Muscle of back (tissue), 11 donors: ENCODE measurements around the gene TNRC6B. TPM values are rescaled to one million over a fixed set of nuclear protein-coding genes. Genes with fewer than 3 reads are reported as not detected.
A peak's percentile ranks its signal among the peaks of the same experiment; 100 is the strongest.
"Not testable (repeated sequence)": the region's sequence is repeated elsewhere in the genome, so short reads cannot be mapped to it uniquely, and the experiment has no call there.

Experiments used
- DNase-seq, 3 donors: peaks; one replicate each; pipeline versions ENCODE4 v3.0.0 to v3.0.0-alpha.2; 2013
- polyA plus RNA-seq, 10 donors: library from polyadenylated mRNA; unstranded; fragments of 120-200 nt; gene quantifications; one replicate each; pipeline ENCODE4 v1.2.1, GENCODE V29; 2013; ENCODE audit not compliant: insufficient read length in 10 of 10

The TNRC6B gene
- polyA plus RNA-seq, 10 donors, result 7.0 to 11.2 (median 10.0) TPM

DNA sequence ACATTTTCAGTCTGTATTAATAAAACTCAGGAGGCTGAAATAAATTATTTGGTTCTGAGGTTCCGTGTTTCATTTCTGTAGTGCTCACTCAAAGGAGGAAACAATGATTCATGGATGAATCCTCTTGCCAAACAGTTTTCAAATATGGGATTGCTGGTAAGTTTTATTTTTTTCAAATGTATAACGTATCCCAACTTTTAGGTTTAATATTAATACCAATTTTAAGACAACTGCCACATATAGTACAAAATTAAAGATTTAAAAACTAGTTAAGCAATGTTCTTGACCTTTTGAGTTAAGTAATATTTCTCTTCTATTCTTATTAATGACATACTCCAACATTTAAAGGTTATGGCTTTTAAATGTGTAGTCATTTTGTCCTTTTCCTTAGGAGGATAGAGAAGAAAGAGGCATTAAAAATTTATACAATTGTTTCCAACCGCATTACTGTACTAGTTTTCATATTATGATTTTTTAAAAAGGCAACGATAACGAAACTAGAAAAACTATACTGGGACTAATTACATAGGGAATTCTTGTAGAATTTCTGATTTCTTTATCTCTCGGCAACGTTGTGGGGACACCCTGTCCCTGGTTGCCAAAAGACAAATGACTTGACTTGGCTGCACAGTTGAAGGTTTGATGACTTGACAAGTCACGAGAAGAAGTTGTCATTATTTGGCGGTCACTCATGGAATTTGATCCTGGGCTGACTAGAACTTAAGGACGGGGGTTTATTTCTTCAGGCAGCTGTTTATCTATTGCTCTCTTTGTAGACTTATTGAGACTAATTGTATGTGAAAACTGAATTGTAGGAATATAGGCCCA, 99.5 kb downstream of the TNRC6B start:
- DNase-seq, result peak; percentile 70 to 76 (median 72)

DNA sequence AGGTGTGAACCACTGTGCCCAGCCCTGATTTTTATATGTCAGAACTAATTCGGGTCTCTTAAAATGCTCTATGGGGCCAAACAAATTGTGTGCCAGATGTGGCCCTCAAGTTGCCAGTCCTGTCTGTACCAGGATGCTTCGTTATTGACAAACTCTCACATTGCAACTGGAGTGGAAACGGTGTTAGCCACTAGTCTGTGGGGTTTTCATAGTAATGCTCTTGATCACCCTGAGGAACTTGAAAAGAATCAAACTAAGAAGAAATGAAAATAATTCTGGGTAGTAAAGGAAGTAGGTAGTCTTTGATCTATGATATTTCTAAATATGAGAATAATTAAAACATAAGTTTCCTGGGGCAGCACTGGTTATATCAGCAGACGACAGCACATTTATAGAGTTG, 101.3 kb downstream of the TNRC6B start:
- no peak for DNase-seq

GRCh38 chr22:40281717-40282116, 104.0 kb downstream of the TNRC6B start:
- no peak for DNase-seq

DNA sequence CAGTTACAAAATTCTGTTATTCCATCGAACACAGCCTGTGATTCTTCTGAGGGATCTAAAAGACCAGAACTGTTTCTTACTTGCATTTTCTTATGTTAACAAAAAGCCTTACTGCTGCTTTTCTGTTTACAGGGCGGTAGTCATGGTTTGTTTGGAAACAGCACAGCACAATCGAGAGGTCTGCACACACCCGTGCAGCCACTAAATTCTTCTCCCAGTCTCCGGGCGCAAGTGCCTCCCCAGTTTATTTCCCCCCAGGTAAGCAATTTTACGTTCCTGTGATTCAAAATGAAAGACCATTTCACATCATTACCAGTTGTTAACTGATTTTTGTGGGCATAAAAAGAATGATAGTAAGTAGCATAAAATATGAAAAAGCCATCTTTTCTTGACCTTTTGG, 107.8 kb downstream of the TNRC6B start:
- DNase-seq, result no peak

GRCh38 chr22:40289991-40290459, 112.3 kb downstream of the TNRC6B start:
- no peak for DNase-seq

DNA sequence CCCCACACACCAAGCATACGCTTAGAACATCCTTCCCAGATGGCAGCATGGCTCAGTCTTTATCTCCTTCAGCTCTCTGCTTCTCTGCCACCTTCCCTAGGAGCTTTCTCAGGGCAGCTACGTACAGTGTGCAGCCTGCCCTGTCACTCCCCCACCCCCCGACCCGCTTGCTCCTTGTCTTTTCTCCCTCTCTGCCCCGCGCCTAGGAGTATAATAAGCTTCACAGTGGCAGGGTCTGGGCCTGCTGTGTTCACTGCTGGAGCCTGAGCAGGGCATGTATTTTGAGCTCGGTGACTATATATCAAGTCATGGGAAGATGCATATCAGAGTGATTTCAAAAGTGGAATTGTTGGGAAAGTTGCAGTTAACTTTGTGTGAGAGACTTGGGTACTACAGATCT, 112.8 kb downstream of the TNRC6B start:
- no peak for DNase-seq

DNA sequence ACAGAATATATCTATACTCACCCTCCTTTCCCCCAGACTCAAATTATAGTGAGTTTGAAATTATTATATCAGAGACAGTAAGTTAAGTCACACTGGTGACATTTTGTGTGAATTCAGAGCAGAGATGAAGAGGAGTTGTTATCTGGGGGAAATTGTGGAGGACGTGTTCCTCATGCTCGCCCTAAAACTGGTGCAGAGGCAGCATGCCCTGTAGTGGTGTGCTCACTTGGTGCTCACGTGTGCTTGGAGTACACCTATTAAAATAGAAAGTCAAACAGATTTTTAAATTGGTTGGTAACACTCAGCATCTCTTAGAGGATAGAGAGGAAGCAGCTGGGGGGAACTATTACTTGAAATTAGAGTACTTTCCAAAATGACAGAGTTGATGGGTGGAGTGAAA, 117.0 kb downstream of the TNRC6B start:
- no peak for DNase-seq

- no peak for DNase-seq
Measured at GRCh38 chr22:40300316-40300715, 122.6 kb downstream of the TNRC6B start.

GRCh38 chr22:40300884-40301672, 123.4 kb downstream of the TNRC6B start:
- DNase-seq, result no peak

GRCh38 chr22:40302149-40302548, 124.4 kb downstream of the TNRC6B start:
- DNase-seq, result no peak

DNA sequence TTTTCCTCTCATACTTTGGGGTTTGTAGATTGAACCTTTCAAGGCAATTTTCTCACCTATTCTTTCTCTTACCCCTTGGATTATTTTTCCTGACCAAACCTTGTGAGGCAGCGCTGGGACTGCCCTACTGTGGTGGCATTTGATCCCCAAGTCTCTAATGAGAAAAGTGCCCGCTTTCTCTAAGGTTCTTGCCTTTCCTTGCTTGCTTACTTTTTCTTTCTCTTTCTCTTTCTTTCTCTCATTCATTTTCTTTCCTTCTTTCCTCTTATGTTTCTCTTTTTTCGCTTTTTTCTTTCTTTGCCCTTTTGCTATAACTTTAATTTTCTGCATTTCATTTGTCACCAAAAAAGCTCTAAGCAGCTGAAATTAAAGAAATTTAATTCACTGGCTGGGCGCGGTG, 127.9 kb downstream of the TNRC6B start:
- DNase-seq, result no peak

- no peak for DNase-seq
Measured at GRCh38 chr22:40308999-40309573, 131.4 kb downstream of the TNRC6B start.

DNA sequence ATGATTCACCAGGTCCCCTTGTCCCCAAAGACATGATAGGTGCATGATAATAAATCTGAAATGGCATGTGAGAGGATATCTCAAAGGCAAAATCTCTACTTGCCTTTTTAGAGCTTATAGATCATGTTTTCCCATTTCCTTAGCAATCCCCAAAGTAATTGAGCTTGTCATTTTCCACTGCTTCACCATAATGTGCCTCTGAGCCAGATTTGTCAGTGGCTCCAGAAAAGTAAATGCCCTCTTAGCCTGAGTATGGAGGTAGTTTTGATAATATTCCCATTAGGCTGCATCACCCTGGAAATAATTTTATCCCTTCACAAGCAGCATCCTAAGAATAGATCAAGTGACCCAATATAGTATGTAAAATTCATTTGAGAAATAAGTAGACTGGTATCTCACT, 131.9 kb downstream of the TNRC6B start:
- DNase-seq, result peak in 1 of 3 donors; percentile 52

DNA sequence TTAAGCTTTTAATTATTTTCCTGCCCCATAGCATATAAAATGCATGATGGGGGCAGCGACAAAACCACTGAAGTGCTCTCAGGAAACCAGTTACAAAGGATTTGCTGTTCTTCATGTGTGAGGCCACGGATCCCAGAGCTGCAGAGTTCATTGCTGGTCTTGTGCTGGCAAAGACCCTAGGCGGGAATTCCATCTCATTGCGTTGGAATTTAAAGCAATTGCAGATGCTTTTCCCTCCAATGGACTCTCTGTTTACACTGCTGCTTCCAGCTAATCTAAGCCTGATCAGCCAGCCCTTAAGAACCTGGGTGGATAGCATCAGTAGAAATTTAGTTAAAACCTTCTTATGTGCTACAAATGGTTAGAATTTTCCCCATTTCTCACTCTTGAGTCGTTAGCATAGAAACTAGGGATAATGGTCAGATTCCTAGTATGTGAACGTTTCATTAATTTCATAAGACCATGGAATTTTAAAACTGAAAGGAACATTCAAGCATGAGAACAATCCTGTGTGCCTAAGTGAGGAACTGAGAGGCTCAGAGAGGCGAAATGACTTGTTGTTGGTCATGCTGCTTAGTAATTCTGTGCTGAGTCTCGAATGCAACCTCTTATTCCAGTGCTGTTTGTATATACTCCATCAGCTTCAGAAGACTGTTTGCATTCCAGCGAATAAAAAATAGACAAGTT, 132.5 kb downstream of the TNRC6B start:
- peak; percentile 85 to 91 (median 85) for DNase-seq

GRCh38 chr22:40310768-40311120, 133.0 kb downstream of the TNRC6B start:
- DNase-seq, result no peak

DNA sequence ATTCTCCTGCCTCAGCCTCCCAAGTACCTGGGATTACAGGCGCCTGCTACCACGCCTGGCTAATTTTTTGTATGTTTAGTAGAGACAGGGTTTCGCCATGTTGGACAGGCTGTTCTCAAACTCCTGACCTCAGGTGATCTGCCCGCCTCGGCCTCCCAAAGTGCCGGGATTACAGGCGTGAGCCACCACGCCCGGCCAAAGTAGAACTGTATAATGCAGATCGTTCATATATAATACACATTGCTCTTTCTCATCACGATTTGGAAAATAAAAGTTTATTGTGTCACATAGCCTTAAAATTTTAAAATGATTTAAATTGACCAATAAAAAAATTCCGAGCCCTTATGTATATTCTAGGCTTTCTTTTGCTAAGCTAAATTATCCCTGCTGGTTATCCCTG, 133.9 kb downstream of the TNRC6B start:
- DNase-seq, result not testable (repeated sequence)

DNA sequence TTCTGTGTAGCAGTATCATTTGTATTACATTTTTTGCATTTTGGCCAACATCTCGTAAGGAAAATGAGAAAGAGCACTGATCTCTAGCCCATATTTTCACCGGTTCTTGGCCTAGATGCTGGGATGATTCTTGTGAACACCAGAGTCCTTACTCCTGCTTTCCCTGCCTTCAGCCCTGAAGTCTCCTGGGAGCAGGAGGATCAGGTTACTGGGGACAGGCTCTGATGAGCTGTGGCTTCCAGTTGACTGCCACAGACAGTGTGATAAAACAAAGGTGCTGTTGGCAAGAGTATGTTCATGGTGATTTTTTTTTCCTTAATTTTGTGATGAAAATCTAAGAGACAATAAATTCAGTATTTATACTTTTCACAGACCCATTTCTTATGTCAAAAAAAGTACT, 134.3 kb downstream of the TNRC6B start:
- DNase-seq, result no peak

DNA sequence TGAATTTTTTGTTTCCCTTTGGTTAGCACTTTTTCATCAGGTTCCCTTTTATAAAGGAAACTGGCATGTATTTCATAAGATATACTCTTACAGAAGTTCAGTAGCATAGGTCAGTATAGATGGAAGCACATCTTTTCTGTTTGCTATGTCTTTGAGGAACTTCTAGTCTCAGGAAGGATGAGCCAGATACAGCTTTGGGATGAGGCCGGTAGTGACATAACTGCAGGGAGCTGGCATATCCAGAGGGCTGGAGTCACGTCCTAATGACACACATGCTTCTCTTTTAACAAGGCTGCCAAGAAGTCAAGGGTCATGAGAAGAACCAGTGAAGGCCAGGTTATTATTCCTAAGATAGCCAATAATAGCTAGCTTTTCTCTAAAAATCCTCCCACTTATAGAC, 135.3 kb downstream of the TNRC6B start:
- DNase-seq, result no peak

DNA sequence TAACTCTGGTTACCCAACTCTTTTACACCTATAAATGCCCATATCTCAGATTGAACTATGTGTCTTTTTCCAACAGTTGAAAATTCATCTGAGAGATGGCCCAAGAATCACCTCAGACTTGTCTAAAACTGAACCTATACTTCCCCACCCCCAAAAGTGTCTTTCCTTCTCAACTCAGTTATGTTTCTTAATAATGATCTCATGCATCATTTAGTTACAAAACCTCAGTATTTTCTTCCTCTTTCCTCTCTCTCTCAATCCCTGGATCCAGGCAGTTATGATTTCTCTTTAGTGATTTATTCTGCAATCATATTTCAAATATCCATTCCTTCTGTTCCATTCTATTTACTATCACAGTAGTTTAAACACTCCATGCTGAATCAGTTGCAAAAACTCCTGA, 136.3 kb downstream of the TNRC6B start:
- no peak for DNase-seq

DNA sequence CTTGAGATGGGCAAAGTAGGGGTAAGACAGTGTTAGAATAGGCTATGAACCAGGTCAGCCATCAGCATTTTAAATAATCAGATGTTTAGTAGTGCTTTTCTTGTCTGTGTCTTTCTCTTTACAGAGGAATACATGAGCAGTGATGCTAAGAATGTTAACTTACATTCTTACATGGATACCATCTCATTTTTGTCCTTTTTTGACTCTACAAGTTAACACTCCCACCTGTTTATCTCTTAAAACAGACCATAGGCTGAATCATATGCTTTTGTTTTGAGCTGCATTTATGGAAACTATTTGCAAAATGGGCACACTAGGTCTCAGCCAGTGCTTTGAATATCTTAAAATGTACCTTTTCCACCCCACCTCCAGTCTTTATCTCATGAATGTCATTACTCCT, 143.0 kb downstream of the TNRC6B start:
- DNase-seq, result no peak

DNA sequence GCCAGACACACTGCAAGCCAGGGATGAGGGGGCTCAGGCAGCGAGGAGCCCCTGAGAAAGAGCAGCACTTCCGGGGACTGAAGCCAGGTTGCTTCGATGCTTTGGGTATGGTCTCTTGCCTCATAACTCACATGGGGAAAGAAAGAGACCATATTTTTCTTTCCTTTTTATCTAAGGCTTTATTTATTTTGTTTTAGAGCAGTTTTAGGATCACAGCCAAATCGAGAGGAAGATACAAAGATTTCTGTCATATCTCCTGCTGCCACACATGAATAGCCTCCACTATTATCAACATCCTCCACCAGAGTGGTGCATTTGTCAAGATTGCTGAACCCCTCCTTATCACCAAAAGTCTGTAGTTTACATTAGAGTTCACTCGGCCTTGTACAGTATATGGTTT, 144.3 kb downstream of the TNRC6B start:
- DNase-seq, result no peak

DNA sequence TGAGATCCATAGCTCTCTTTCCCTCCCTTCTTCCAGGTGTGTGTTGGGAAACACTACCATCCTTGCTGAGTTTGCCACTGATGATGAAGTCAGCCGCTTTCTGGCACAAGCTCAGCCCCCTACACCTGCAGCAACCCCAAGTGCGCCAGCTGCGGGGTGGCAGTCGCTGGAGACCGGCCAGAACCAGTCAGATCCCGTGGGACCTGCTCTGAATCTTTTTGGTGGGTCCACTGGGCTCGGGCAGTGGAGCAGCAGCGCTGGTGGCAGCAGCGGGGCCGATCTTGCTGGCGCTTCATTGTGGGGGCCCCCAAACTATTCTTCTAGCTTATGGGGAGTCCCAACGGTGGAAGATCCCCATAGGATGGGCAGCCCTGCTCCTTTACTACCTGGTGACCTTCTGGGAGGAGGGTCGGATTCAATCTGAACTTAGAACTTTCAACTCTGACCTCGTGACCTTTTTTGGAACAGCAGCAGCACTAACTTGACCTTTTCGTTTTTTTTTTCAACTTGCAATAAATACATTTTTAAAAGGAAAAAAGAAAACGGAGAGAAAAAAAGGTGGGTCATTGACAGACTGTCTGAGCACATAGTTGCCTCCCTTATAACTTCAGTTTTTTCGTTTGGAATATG, 145.2 kb downstream of the TNRC6B start:
- no peak for DNase-seq
